Measurements from ENCODE around the gene IL33.

GRCh38 chr9:6277417-6277816, 61.8 kb downstream of the IL33 start:
- TF ChIP-seq CTCF (IDR thresholded peaks at IDR 0.05), result no peak
- TF ChIP-seq POLR2A (IDR thresholded peaks at IDR 0.05), result no peak

Data from tibial nerve (tissue), 3 donors.